ENCODE data around the gene TCF3. TPM values are rescaled to one million over a fixed set of nuclear protein-coding genes. Genes with fewer than 3 reads are reported as not detected.

The TCF3 gene
- polyA plus RNA-seq, 3 donors = 2.4 to 36.2 (median 3.3) TPM

- H3K4me3 ChIP-seq (replicated peaks in 1 of 3; ENCODE audit: low read depth in 2 of 3, low read length in 3 of 3) = no peak overlapping the region
- H3K9me3 ChIP-seq (replicated peaks in 1 of 2; ENCODE audit: control insufficient read depth in 1 of 2, insufficient read depth in 1 of 2, low read length in 2 of 2) = no peaks in the 10 kb centered on the region
- H3K27ac ChIP-seq (ENCODE audit: low read depth in 1 of 2, low read length in 2 of 2) = no peak overlapping the region
- Mint-ChIP-seq H3K9me3 (no peaks in the 10 kb centered on the region), H3K27ac (peak overlapping the region in 1 of 7 donors; percentile 61), H3K4me3 (no peak overlapping the region), H3K36me3 (peaks cover 27 to 49% of the 10 kb centered on the region in 2 donors), H3K4me1 (peaks cover 30% of the 10 kb centered on the region), H3K27me3 (ENCODE audit: low read depth in 3 of 3) (peaks cover 3 to 15% (median 7%) of the 10 kb centered on the region in 3 donors)
- peaks cover 2% of the 10 kb centered on the region for H4K20me1 ChIP-seq (ENCODE audit: insufficient read depth, low read length)
- peaks cover 28 to 33% of the 10 kb centered on the region in 2 donors for H3K4me1 ChIP-seq (ENCODE audit: control insufficient read depth in 1 of 2, insufficient read depth in 2 of 2, low read length in 2 of 2)
- TF ChIP-seq, protein P1, sequence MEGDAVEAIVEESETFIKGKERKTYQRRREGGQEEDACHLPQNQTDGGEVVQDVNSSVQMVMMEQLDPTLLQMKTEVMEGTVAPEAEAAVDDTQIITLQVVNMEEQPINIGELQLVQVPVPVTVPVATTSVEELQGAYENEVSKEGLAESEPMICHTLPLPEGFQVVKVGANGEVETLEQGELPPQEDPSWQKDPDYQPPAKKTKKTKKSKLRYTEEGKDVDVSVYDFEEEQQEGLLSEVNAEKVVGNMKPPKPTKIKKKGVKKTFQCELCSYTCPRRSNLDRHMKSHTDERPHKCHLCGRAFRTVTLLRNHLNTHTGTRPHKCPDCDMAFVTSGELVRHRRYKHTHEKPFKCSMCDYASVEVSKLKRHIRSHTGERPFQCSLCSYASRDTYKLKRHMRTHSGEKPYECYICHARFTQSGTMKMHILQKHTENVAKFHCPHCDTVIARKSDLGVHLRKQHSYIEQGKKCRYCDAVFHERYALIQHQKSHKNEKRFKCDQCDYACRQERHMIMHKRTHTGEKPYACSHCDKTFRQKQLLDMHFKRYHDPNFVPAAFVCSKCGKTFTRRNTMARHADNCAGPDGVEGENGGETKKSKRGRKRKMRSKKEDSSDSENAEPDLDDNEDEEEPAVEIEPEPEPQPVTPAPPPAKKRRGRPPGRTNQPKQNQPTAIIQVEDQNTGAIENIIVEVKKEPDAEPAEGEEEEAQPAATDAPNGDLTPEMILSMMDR (IDR thresholded peaks at IDR 0.05) = no peak
- H3K27me3 ChIP-seq (ENCODE audit: control insufficient read depth in 2 of 2, insufficient read depth in 2 of 2, low read length in 2 of 2) = peaks cover 0 to 6% of the 10 kb centered on the region in 2 donors
- peaks cover 34 to 43% of the 10 kb centered on the region in 2 donors for H3K36me3 ChIP-seq (replicated peaks in 1 of 2; ENCODE audit: control insufficient read depth in 1 of 2, insufficient read depth in 2 of 2, low read length in 2 of 2)
- intact Hi-C loops (cut with micrococcal nuclease) = no loop called here
- WGBS (ENCODE audit: insufficient coverage) = 95% methylated on average over 13 of the region's 16 CpGs
- no peak for DNase-seq
- H2AFZ ChIP-seq (ENCODE audit: insufficient read depth, low read depth, low read length, poor library complexity, severe bottlenecking) = no peak overlapping the region
- peaks cover 4% of the 10 kb centered on the region for H3K79me2 ChIP-seq (ENCODE audit: insufficient read depth, low read length)
- no peak overlapping the region for H3K9ac ChIP-seq (ENCODE audit: insufficient read depth, low read length, poor library complexity, severe bottlenecking)
- no peak overlapping the region for H3K4me2 ChIP-seq (replicated peaks; ENCODE audit: extremely low read depth, low read length, poor library complexity, severe bottlenecking)
Measured at GRCh38 chr19:1609680-1610474, 42.5 kb downstream of the TCF3 start.

- H3K27ac ChIP-seq (ENCODE audit: low read depth in 1 of 2, low read length in 2 of 2) = no peak overlapping the region
- H3K4me3 ChIP-seq (replicated peaks in 1 of 3; ENCODE audit: low read depth in 2 of 3, low read length in 3 of 3) = peak overlapping the region in 1 of 3 experiments; percentile 49
- Mint-ChIP-seq H3K27me3 (ENCODE audit: low read depth in 3 of 3) (peaks cover 3 to 15% (median 7%) of the 10 kb centered on the region in 3 donors), H3K4me3 (peak overlapping the region in 1 of 2 donors; percentile 71), H3K9me3 (no peaks in the 10 kb centered on the region), H3K36me3 (peaks cover 21 to 41% of the 10 kb centered on the region in 2 donors), H3K4me1 (peaks cover 37% of the 10 kb centered on the region), H3K27ac (peak overlapping the region in 1 of 7 donors; percentile 60)
- no peak overlapping the region for H3K9ac ChIP-seq (ENCODE audit: insufficient read depth, low read length, poor library complexity, severe bottlenecking)
- peak overlapping the region; percentile 65 for H3K4me2 ChIP-seq (replicated peaks; ENCODE audit: extremely low read depth, low read length, poor library complexity, severe bottlenecking)
- TF ChIP-seq, protein P1 (IDR thresholded peaks at IDR 0.05) = no peak
- DNase-seq = peak; percentile 12 to 41 (median 20)
- H3K36me3 ChIP-seq (replicated peaks in 1 of 2; ENCODE audit: control insufficient read depth in 1 of 2, insufficient read depth in 2 of 2, low read length in 2 of 2) = peaks cover 26 to 35% of the 10 kb centered on the region in 2 donors
- 20% methylated on average over 1 of the region's 10 CpGs for WGBS (ENCODE audit: insufficient coverage)
- H3K4me1 ChIP-seq (ENCODE audit: control insufficient read depth in 1 of 2, insufficient read depth in 2 of 2, low read length in 2 of 2) = peaks cover 37 to 41% of the 10 kb centered on the region in 2 donors
- peaks cover 12% of the 10 kb centered on the region for H3K79me2 ChIP-seq (ENCODE audit: insufficient read depth, low read length)
- peaks cover 0 to 6% of the 10 kb centered on the region in 2 donors for H3K27me3 ChIP-seq (ENCODE audit: control insufficient read depth in 2 of 2, insufficient read depth in 2 of 2, low read length in 2 of 2)
- H2AFZ ChIP-seq (ENCODE audit: insufficient read depth, low read depth, low read length, poor library complexity, severe bottlenecking) = peak overlapping the region; percentile 50
- H4K20me1 ChIP-seq (ENCODE audit: insufficient read depth, low read length) = peaks cover 10% of the 10 kb centered on the region
- H3K9me3 ChIP-seq (replicated peaks in 1 of 2; ENCODE audit: control insufficient read depth in 1 of 2, insufficient read depth in 1 of 2, low read length in 2 of 2) = no peaks in the 10 kb centered on the region
- intact Hi-C loops (cut with micrococcal nuclease) = no loop called here
Measured at GRCh38 chr19:1609103-1609396, 43.4 kb downstream of the TCF3 start.
